H1 (cell line): ENCODE measurements around the gene TMEM9B. TPM values are rescaled to one million over a fixed set of nuclear protein-coding genes. Genes with fewer than 3 reads are reported as not detected.

Experiments
- CHD1 ChIP-seq: IDR thresholded peaks from 2 replicates; pipeline ENCODE4 v1.6.1; 2012; ENCODE audit warnings: low read depth, low read length, improper control_type of control experiment
- NRF1 ChIP-seq: IDR thresholded peaks from 2 replicates; pipeline ENCODE4 v1.6.1; 2011; ENCODE audit warnings: mild to moderate bottlenecking, low read depth, low read length, improper control_type of control experiment
- SP4 ChIP-seq: IDR thresholded peaks from 2 replicates; pipeline ENCODE4 v1.6.1; 2012; ENCODE audit warnings: low read length, inconsistent platforms
- TCF12 ChIP-seq: IDR thresholded peaks from 2 replicates; pipeline ENCODE4 v1.6.1; 2011; ENCODE audit warnings: low read depth, mild to moderate bottlenecking, low read length
- ZNF274 ChIP-seq: IDR thresholded peaks from 2 replicates; pipeline ENCODE4 v1.7.0; 2012; ENCODE audit warnings: low read length, borderline replicate concordance; ENCODE audit errors: extremely low read depth
- polyA plus RNA-seq, 7 experiments: library from polyadenylated mRNA; depleted of rRNA in 3 of 7; stranded (reverse) in 5 of 7; unstranded in 2 of 7; fragments of >200 nt in 5 of 7; fragments of 200-250 nt in 2 of 7; gene quantifications; 1 replicate in 5 of 7; 2 replicates in 1 of 7; 4 replicates in 1 of 7; pipeline versions ENCODE4 v1.2.1 to v1.2.3, GENCODE V29; 2011 to 2013; ENCODE audit warnings: missing spikeins in 2 of 7, mixed read lengths in 2 of 7
- small RNA-seq: library from polyadenylated mRNA; stranded (forward); fragments of <200 nt; extraction: miRNeasy Mini kit (QIAGEN cat#:217004); gene quantifications from one replicate; pipeline ENCODE3, GENCODE V24; 2013; ENCODE audit not compliant: insufficient read depth
- total RNA-seq: library from RNA; stranded (reverse); fragmentation: NEBNext Ultra II Directional; extraction: Animal tissue kit (Norgen Biotek cat#: 25700); gene quantifications from 2 replicates; pipeline ENCODE4 v1.2.1, GENCODE V29; 2021

The TMEM9B gene
- total and polyA plus RNA-seq, 2 of the 8 experiments (the other 6 are each of a cell fraction or from before 2014, with no cell fraction given), result 8.3 to 9.4 TPM

GRCh38 chr11:8899119-8899753 is 65.0 kb downstream of the TMEM9B start (continued):
- TF ChIP-seq NRF1 (no peak), TCF12 (no peak), SP4 (no peak), CHD1 (no peak), ZNF274 (no peak)

Small RNAs within 50 kb of the gene (small RNA-seq; reads per million reads assigned to genes)
- gene RF00019, result not detected

Other genes starting within 250 kb of the TMEM9B start
- 17.8 and 19.9 TPM in 2 replicates for gene AKIP1, start 53.3 kb downstream of the TMEM9B start, total RNA-seq
- 27.2 and 29.6 TPM in 2 replicates for gene AKIP1, start 53.3 kb downstream of the TMEM9B start, polyA plus RNA-seq (2011; rRNA removed)
- not detected in 2 replicates for gene C11orf16, start 31.5 kb downstream of the TMEM9B start, total RNA-seq
- gene C11orf16, start 31.5 kb downstream of the TMEM9B start, polyA plus RNA-seq (2011; rRNA removed), result 0.06 and 0.08 TPM in 2 replicates
- gene ASCL3, start 21.4 kb downstream of the TMEM9B start, total RNA-seq, result not detected in 2 replicates
- not detected in 2 replicates for gene ASCL3, start 21.4 kb downstream of the TMEM9B start, polyA plus RNA-seq (2011; rRNA removed)
- 7.1 and 7.8 TPM in 2 replicates for gene NRIP3, start 39.6 kb upstream of the TMEM9B start, total RNA-seq
- gene NRIP3, start 39.6 kb upstream of the TMEM9B start, polyA plus RNA-seq (2011; rRNA removed), result 2.4 and 3.9 TPM in 2 replicates
- gene SCUBE2, start 127.2 kb upstream of the TMEM9B start, total RNA-seq, result 0.42 and 1.2 TPM in 2 replicates
- gene SCUBE2, start 127.2 kb upstream of the TMEM9B start, polyA plus RNA-seq (2011; rRNA removed), result 0.29 and 1.1 TPM in 2 replicates